Measurements from ENCODE around the gene MED19. TPM values are rescaled to one million over a fixed set of nuclear protein-coding genes. Genes with fewer than 3 reads are reported as not detected.
"Not testable (repeated sequence)": the region's sequence is repeated elsewhere in the genome, so short reads cannot be mapped to it uniquely, and the experiment has no call there.

Gene MED19
- polyA plus RNA-seq, 10 donors = 10.3 to 15.8 (median 12.8) TPM

DNA sequence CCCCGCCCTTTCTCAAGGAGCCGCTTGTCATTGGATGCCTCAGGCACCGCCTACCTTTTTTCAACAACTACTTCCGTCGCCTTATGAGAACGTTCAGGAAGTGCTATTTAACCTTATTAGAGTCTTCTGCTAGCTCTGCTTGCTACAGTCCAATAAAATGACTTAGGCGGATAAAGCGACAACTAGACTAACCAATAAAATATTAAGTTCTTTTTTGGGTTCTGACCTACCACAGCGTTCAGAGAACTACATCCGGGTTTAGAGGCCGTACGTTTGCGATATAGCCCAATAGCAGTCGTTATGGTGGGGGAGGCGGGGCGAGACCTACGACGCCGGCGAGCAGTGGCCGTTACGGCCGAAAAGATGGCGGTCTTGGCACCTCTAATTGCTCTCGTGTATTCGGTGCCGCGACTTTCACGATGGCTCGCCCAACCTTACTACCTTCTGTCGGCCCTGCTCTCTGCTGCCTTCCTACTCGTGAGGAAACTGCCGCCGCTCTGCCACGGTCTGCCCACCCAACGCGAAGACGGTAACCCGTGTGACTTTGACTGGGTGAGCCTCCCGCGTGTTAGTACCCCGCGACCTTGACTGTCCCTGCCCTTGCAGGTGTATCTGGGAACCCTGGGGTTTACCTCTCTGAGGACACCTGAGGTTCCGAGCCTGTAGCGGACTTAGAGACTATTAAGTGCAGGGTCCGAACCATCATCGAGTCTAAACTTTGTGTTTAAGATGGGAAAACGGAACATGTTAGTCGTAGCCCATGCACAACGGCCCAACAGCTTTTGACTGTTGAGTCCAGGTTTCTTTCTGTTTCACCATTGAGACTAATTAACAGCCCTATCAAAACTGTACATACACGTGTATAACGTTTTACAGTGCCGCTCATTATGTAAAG is 488 bp upstream of the MED19 start, which contains the start of gene TMX2:
TSS of gene TMX2 (plus strand) at position 338 of the 895 bp plus-strand sequence. CDS start at position 364, 26 bp downstream.
- DNase-seq = peak; percentile 95 to 99 (median 98)

DNA sequence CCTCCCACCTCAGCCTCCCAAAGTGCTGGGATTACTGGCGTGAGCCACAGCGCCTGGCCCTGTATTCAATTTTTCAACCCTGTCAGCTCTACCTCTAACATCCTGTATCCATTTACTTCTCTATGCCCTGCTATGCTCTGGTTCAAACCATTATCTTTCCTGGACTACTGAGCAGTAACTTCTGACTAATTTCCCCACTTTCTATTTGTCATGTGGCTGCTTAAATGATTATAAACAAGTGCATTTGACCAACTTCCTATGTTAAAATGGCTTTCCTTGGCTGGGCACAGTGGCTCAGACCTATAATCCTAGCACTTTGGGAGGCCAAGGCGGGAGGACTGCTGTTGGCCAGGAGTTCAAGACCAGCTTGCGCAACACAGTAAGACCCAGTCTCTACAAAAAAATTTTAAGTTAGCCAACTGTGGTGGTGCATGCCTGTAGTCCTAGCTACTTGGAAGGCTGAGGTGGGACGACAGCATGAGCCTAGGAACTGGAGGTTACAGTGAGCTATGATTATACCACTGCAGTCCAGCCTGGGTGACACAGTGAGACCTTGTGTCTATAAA is 2.1 kb downstream of the MED19 start:
- DNase-seq = no peak

- not testable (repeated sequence) for DNase-seq
Observed at GRCh38 chr11:57705432-57705831, 6.6 kb downstream of the MED19 start.

DNA sequence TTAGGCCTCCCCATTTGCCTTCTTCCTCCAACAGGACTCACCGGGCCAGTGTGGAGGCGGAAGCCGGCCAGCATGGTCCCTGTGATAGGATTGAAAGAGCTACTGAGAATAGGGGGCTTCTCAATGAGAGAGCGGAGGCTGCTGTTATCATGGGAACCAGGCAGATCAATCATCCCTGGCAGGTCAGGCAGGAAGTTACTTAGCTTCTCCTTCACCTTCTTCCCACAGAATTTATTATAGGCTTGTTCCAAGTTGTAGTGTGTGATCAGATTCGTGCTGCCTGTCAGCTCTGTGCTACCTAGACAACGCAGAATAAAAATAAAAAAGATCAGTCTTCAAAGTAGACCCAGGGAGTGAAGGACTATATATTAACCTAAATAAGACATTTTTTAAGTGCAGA is 7.1 kb downstream of the MED19 start:
- DNase-seq = no peak

DNA sequence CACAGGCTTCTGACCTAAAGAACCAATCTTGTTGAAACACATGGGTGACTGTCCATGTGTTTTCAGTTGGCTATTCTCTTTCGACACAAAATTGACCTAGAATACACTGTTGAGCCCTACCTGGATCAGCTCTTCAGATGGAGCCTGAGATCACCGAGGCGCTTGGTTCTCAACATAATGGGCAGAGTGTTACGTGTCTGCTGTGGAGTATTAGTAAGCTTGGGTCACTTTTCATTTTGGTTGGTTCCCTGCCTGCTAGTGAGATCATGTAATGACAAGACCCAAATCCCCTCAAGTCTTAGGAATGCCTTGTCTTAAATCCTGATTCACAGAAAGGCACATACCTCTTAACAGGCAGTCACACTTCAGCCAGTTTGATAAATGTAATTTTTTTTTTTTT is 8.7 kb downstream of the MED19 start:
- no peak for DNase-seq

GRCh38 chr11:57700425-57700824 is 11.6 kb downstream of the MED19 start:
- no peak for DNase-seq

GRCh38 chr11:57699813-57700212 is 12.2 kb downstream of the MED19 start:
- DNase-seq = no peak

- DNase-seq = no peak
Observed at GRCh38 chr11:57698843-57699365, 13.1 kb downstream of the MED19 start.

DNA sequence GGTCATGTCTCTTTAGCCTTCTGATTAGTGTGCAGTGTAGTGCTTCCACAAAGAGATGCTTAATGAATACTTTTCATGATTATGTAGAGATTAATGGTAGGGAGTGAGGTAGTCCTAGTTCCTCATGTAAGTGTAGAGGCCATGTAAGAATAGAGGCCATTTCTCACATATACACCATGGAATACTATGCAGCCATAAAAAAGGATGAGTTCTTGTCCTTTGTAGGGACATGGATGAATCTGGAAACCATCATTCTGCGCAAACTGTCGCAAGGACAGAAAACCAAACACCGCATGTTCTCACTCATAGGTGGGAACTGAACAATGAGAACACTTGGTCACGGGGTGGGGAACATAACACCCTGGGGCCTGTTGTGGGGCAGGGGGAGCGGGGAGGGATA is 21.5 kb downstream of the MED19 start:
- not testable (repeated sequence) for DNase-seq

DNA sequence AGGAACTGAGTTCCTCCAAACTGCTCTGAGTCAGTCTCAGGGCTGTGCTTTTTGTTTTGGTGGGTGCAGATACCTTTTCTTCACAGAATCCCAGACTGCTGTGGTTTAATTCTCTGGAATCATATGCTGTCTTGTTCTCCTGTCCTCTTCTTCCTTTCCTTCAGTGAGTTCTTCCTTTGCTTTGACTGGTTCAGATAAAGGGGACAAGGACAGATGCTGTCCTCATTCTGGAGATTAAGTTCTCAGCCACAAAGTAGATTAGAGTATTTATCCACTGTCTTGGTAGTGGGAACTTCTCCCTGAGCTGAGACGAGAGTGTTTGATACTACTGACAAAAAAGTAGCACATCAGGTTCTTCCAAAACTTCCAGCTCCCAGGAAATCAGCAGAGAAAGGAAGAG is 30.8 kb downstream of the MED19 start:
- DNase-seq = no peak

DNA sequence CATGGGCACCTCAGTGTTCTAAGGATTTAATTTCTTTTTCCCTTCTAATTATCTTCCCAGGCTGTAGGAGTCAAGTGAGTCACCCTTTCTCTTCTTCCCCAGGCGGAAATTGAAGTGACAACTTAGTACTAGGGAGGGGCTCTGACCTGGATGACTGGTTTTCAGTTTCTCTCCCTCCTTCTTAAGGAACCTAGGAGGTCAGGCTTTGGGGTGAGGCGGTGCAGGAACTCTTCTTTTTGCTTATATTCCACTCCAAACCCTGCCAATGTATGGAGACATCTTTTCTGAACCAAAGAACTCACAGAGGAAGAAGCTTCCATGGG is 31.5 kb downstream of the MED19 start:
- DNase-seq = no peak

DNA sequence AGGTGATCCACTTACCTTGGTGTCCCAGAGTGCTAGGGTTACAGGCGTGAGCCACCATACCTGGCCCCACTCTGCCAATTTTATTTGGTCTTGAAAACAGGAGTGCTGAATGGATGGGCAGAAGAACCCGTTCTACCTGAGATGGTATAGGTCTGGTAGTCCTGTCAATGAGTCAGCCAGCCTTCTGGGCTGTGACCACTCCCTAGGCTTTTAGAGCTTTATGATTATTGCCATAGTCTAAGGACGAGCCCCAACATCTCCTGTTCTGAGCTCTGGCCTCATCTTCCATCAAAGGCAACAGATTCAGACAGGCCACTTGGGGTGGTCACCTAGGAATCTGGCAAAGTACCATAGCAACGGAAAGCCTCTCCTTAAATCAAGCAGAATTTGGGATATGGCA is 32.6 kb downstream of the MED19 start:
- no peak for DNase-seq

DNA sequence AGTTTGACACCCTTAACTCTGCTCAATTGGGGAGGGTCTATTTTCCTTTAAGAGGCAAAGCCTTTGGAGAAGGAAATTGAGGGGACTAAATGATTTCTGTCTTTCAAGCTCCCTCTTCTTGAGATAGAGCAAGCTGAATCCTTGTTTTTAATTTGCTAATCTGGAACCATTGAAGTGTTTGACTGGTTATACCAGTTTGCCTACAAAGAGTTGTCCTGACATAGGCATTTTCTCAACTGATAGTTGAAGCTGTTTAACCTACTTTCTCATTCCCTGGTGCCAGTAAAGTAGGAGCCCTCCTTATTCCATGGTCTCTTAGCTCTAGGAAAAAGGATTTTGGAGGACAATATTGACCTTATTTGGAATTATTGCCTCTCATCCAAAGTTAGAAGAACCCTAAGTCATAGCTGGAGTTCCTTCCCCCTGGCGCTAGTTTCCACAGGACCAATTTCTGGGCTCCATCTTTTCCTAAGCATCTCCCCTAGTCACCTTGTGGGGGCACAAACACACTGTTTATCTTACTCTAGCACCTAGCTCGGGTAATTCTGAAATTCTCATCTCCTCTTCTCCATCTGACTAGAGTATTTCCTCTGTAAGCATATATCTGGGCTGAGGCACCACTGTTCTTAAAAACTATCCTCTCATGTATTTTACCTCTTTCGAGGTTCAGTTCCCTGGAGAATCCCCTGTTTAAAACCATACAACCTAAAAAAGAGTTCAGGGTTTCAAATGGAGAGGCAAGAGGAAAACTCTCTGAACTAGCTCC is 36.7 kb downstream of the MED19 start:
- DNase-seq = no peak

- DNase-seq = no peak
Observed at GRCh38 chr11:57674251-57674650, 37.8 kb downstream of the MED19 start.

DNA sequence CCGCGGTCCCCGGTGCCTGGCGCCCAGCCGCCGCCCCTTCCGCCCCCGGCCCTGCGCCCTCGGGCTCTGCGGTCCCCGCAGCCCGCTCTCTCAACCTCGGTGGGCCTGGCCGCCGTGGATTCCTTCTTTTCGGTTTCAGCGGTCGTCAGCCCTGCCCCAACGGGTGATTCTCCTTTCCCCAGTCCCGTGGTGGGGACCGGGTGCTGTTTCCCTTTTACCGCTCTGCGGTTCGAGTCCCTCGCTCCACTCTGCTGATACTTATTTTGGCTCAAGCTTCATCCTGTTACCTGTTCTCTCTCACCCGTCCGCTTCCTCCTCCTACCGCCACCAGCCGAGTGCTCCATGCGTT is 43.6 kb downstream of the MED19 start:
- no peak for DNase-seq

DNA sequence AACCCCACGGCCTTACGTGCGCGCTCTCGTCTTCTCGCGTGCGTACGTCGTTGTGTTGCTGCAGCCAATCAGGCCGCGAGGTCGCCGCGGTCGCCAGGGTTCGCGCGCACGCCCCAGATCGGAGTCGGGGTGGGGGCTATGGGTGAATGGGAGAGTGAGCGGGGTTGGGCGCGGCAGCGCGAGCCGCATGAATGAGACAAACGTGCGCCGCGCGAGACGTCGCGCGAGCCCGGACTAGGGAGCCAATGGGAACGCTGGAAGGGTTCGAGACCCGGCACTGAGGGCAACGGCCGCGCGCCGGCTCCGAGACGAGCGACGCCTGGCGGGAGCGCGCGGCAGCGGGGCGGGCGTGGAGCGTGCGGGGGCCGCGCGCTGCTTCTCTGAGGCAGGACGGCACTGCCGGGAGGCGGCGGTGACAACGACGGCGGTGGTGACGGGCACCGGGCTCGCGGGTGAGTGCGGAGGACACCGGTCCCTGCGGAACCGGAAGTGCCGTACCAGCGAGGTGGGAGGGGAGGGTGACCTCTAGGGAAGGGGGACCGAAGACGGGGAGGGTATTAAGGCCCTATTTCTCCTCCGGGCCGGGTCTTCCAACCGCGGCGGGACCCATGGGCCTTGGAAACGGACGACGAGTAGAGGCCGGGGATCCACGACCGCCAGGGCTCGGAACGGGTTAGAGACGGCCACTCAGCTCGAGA is 44.1 kb downstream of the MED19 start, which contains the start of gene ZDHHC5:
TSS of gene ZDHHC5 (plus strand) at position 379 of the 698 bp plus-strand sequence. CDS start 4,977 bp downstream, outside the sequence.
- peak; percentile 99 to 100 (median 100) for DNase-seq

GRCh38 chr11:57667117-57667735 is 44.8 kb downstream of the MED19 start:
- DNase-seq = peak; percentile 98 to 99 (median 99)

DNA sequence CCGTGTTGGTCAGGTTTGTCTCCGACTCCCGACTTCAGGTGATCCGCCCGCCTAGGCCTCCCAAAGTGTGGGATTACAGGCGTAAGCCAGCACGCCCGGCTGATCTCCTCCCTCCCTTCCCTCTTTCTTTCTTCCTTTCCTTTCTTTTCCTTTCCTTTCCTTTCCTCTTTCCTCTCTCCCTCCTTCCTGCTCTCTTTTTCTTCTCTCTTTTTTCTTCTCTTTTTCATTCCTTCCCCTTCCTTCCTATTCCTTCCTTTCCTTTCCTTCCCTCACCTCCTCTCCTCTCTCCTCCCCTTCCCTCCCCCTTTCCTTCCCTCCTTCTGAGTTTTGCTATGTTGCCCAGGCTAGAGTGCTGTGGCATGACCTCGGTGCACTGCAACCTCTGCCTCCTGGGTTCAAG is 48.0 kb downstream of the MED19 start:
- DNase-seq = no peak

DNA sequence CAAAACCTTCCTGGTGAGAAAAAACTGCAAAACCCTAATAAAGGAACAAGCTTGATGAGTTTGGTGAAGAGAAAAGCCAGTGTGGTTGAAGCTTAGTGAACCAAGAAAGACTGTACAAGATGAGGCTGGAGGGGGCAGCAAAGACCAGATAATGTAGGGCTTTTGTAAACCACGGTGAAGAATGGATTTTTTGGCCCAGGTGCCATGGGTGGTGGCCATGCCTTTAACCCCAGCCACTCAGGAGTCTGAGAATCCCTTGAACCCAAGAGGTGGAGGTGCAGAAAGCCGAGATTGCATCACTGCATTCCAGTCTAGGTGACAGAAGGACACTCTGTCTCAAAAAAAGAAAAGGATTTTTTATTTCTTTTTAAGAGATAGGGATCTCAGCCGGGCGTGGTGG is 49.1 kb downstream of the MED19 start:
- DNase-seq = no peak

DNA sequence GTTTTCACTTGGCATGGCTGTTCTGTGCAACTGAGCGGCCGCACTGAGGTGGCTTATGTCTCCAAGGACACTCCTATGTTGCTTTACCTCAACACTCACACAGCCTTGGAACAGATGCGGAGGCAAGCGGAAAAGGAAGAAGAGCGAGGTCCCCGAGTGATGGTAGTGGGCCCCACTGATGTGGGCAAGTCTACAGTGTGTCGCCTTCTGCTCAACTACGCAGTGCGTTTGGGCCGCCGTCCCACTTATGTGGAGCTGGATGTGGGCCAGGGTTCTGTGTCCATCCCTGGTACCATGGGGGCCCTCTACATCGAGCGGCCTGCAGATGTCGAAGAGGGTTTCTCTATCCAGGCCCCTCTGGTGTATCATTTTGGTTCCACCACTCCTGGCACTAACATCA is 52.3 kb downstream of the MED19 start:
- DNase-seq = no peak

GRCh38 chr11:57658023-57658361 is 54.0 kb downstream of the MED19 start:
- DNase-seq = no peak

Data from muscle of back (tissue), 11 donors.